ENCODE data around the gene DERL3.

- TF ChIP-seq CTCF (IDR thresholded peaks at IDR 0.05) (no peak), POLR2A (IDR thresholded peaks at IDR 0.05) (no peak)
Measured at GRCh38 chr22:23817146-23817545, 21.7 kb downstream of the DERL3 start.

Measured in gastroesophageal sphincter (tissue), 3 donors.